ENCODE data around the gene WDR35. TPM values are rescaled to one million over a fixed set of nuclear protein-coding genes. Genes with fewer than 3 reads are reported as not detected.

The WDR35 gene
- total RNA-seq, 1 experiment from 2014 or later, result 16.7 TPM

- no peak overlapping the region for H4K5ac ChIP-seq (ENCODE audit: insufficient read length, low read depth, low read length)
- no peak overlapping the region for H2BK120ac ChIP-seq (ENCODE audit: low read depth, low read length, poor library complexity, severe bottlenecking)
- H3K4me2 ChIP-seq (ENCODE audit: insufficient read depth, insufficient read length, low read length), result no peak overlapping the region
- H2AFZ ChIP-seq (ENCODE audit: low read length), result no peak overlapping the region
- H3K18ac ChIP-seq (ENCODE audit: insufficient read length, low read depth, low read length), result no peak overlapping the region
- peaks cover 6% of the 10 kb centered on the region for H3K23me2 ChIP-seq (ENCODE audit: insufficient read length, low read depth, low read length, poor library complexity, severe bottlenecking)
- WGBS (ENCODE audit: extremely low coverage, insufficient read length, low lambda C conversion rate), result no CpG with 5 or more reads among the region's 1 CpG
- H3K4me1 Mint-ChIP-seq, result peaks cover 23 to 26% of the 10 kb centered on the region in 2 experiments
- H3K79me1 ChIP-seq (ENCODE audit: insufficient read depth, low read depth, low read length, poor library complexity, severe bottlenecking), result no peaks in the 10 kb centered on the region
- no peak overlapping the region for H2BK20ac ChIP-seq (ENCODE audit: low read depth, low read length, poor library complexity, severe bottlenecking)
- peaks cover 8% of the 10 kb centered on the region; the same call in 1 of the 2 replicates for H3K79me2 ChIP-seq (ENCODE audit: insufficient read depth, low read length)
- no peak overlapping the region for H3K9ac ChIP-seq (ENCODE audit: extremely low read depth, insufficient read length, low read length)
- no peak overlapping the region for H3T11ph ChIP-seq (ENCODE audit: low read length)
- H3K27me3 Mint-ChIP-seq (ENCODE audit: low read depth), result no peaks in the 10 kb centered on the region
- no peak overlapping the region for H2BK5ac ChIP-seq (ENCODE audit: insufficient read length, low read length)
- H3K56ac ChIP-seq (ENCODE audit: insufficient read length, low read depth, low read length), result no peak overlapping the region
- no peak overlapping the region for H2BK12ac ChIP-seq (ENCODE audit: insufficient read length, low read depth, low read length)
- no peak overlapping the region for H3K23ac ChIP-seq (ENCODE audit: insufficient read length, low read depth, low read length)
- no peak overlapping the region for H3K14ac ChIP-seq (ENCODE audit: insufficient read depth, low read length)
- H3K27me3 ChIP-seq (ENCODE audit: insufficient read depth, low read length), result no peaks in the 10 kb centered on the region
- H3K27ac ChIP-seq (ENCODE audit: insufficient read length, low read depth, low read length), result no peak overlapping the region
- no peak overlapping the region for H4K91ac ChIP-seq (ENCODE audit: insufficient read length, low read depth, low read length)
- DNase-seq, result no peak
- H3K4ac ChIP-seq (ENCODE audit: low read depth, low read length), result no peak overlapping the region
- peaks cover 4% of the 10 kb centered on the region; the same call in 1 of the 2 replicates for H3K4me1 ChIP-seq (ENCODE audit: insufficient read depth, low read length)
- H2BK15ac ChIP-seq (ENCODE audit: low read depth, low read length), result no peak overlapping the region
- no peak overlapping the region for H4K8ac ChIP-seq (replicated peaks; ENCODE audit: insufficient read length, low read depth, low read length)
- no peaks in the 10 kb centered on the region for H3K9me3 Mint-ChIP-seq
- H3K9me3 ChIP-seq (ENCODE audit: control insufficient read depth, low read depth, low read length), result no peaks in the 10 kb centered on the region
- no peak overlapping the region for H2AK5ac ChIP-seq (ENCODE audit: insufficient read length, low read length)
- H4K20me1 ChIP-seq (ENCODE audit: control insufficient read depth, insufficient read depth, insufficient read length), result no peaks in the 10 kb centered on the region
- H3K4me3 Mint-ChIP-seq, result no peak overlapping the region
- TF ChIP-seq, protein P1, sequence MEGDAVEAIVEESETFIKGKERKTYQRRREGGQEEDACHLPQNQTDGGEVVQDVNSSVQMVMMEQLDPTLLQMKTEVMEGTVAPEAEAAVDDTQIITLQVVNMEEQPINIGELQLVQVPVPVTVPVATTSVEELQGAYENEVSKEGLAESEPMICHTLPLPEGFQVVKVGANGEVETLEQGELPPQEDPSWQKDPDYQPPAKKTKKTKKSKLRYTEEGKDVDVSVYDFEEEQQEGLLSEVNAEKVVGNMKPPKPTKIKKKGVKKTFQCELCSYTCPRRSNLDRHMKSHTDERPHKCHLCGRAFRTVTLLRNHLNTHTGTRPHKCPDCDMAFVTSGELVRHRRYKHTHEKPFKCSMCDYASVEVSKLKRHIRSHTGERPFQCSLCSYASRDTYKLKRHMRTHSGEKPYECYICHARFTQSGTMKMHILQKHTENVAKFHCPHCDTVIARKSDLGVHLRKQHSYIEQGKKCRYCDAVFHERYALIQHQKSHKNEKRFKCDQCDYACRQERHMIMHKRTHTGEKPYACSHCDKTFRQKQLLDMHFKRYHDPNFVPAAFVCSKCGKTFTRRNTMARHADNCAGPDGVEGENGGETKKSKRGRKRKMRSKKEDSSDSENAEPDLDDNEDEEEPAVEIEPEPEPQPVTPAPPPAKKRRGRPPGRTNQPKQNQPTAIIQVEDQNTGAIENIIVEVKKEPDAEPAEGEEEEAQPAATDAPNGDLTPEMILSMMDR (conservative IDR thresholded peaks at IDR 0.05), result no peak
- H3K27ac Mint-ChIP-seq, result no peak overlapping the region
- peaks cover 7 to 12% (median 7%) of the 10 kb centered on the region in 3 experiments for H3K36me3 Mint-ChIP-seq (ENCODE audit: insufficient read depth in 1 of 3, low read depth in 3 of 3)
These were observed 2.0 kb upstream of the WDR35 start for GRCh38 chr2:19991895-19992294.

Data from H9 (cell line).